OCI-LY1 (cell line): Measurements from ENCODE around the gene AACS.

Source experiments
- H2AFZ ChIP-seq: fragments of 200-600 bp; sonication (generic), shearing (Covaris generic); 2 replicates; pipeline ENCODE4 v1.6.0; 2014; ENCODE audit warnings: antibody characterized with exemption, mild to moderate bottlenecking, low read length
- H3F3A ChIP-seq: fragments of 200-600 bp; sonication (generic), shearing (Covaris generic); 2 replicates; pipeline ENCODE4 v1.6.0; 2014; ENCODE audit warnings: mild to moderate bottlenecking, antibody characterized with exemption, low read length, moderate library complexity; ENCODE audit not compliant: insufficient read depth
- H3K27ac ChIP-seq: fragments of 200-600 bp; sonication (generic); 2 replicates; pipeline ENCODE4 v1.5.1; 2014; ENCODE audit warnings: low read length, mixed run types, mild to moderate bottlenecking, low read depth; ENCODE audit not compliant: poor library complexity, severe bottlenecking
- H3K27me3 ChIP-seq: fragments of 200-600 bp; sonication (generic); 2 replicates; pipeline ENCODE4 v1.6.0; 2014; ENCODE audit warnings: antibody characterized with exemption, mild to moderate bottlenecking, low read length, moderate library complexity; ENCODE audit not compliant: insufficient read depth
- H3K36me3 ChIP-seq: fragments of 200-600 bp; sonication (generic); 2 replicates; pipeline ENCODE4 v1.6.1; 2014; ENCODE audit warnings: mild to moderate bottlenecking, antibody characterized with exemption, low read length, moderate library complexity, mixed read lengths; ENCODE audit not compliant: insufficient read depth
- H3K4me1 ChIP-seq: fragments of 200-600 bp; sonication (generic); 2 replicates; pipeline ENCODE4 v1.5.1; 2014; ENCODE audit warnings: mild to moderate bottlenecking, low read length, moderate library complexity; ENCODE audit not compliant: insufficient read depth, severe bottlenecking
- H3K4me2 ChIP-seq: fragments of 200-600 bp; sonication (generic), shearing (Covaris generic); 2 replicates; pipeline ENCODE4 v1.6.1; 2014; ENCODE audit warnings: low read length
- H3K4me3 ChIP-seq: fragments of 200-600 bp; sonication (generic); 2 replicates; pipeline ENCODE4 v1.5.1; 2014; ENCODE audit warnings: low read length, low read depth, mild to moderate bottlenecking, mixed read lengths; ENCODE audit not compliant: poor library complexity, severe bottlenecking
- H3K79me2 ChIP-seq: fragments of 200-600 bp; shearing (Covaris generic); 2 replicates; pipeline ENCODE4 v1.6.1; 2016; ENCODE audit warnings: mixed run types, low read length, mixed read lengths; ENCODE audit not compliant: insufficient read depth
- H3K9ac ChIP-seq: fragments of 200-600 bp; sonication (generic), shearing (Covaris generic); 2 replicates; pipeline ENCODE4 v1.6.1; 2014; ENCODE audit warnings: mild to moderate bottlenecking, low read length, mixed read lengths
- H3K9me2 ChIP-seq: fragments of 200-600 bp; sonication (generic), shearing (Covaris generic); 2 replicates; pipeline ENCODE4 v1.6.1; 2014; ENCODE audit warnings: low read depth, mild to moderate bottlenecking, low read length, mixed read lengths
- H3K9me3 ChIP-seq: fragments of 200-600 bp; shearing (Covaris generic); 2 replicates; pipeline ENCODE4 v1.6.1; 2014; ENCODE audit warnings: low read length, mixed read lengths
- H4K20me1 ChIP-seq: fragments of 200-600 bp; sonication (generic), shearing (Covaris generic); 2 replicates; pipeline ENCODE4 v1.6.0; 2016; ENCODE audit warnings: mild to moderate bottlenecking, low read length; ENCODE audit not compliant: insufficient read depth
- CTCF ChIP-seq: fragments of 200-600 bp; sonication (generic), shearing (Covaris generic); IDR thresholded peaks from 2 replicates; pipeline ENCODE4 v1.5.1; 2017; ENCODE audit warnings: mild to moderate bottlenecking, antibody characterized with exemption, low read length, moderate library complexity, mixed read lengths
- EZH2 ChIP-seq: fragments of 200-600 bp; sonication (generic), shearing (Covaris generic); IDR thresholded peaks from 2 replicates; pipeline ENCODE4 v1.8.0; 2017; ENCODE audit warnings: borderline replicate concordance, mixed run types, mild to moderate bottlenecking, antibody characterized with exemption, low read length, moderate library complexity, mixed read lengths

Gene AACS

GRCh38 chr12:125023065-125023464 is 42.2 kb upstream of the AACS start:
- Histone ChIP-seq H3K9me2 (no peaks in the 10 kb centered on the region), H3K79me2 (no peaks in the 10 kb centered on the region), H4K20me1 (no peaks in the 10 kb centered on the region)

GRCh38 chr12:125024949-125025563 is 40.2 kb upstream of the AACS start:
- Histone ChIP-seq H3K4me1 (no peaks in the 10 kb centered on the region), H3K27ac (no peak overlapping the region), H3K36me3 (peaks cover 75% of the 10 kb centered on the region), H3K9me2 (no peaks in the 10 kb centered on the region), H3K9ac (no peak overlapping the region), H3K79me2 (no peaks in the 10 kb centered on the region), H3K9me3 (no peaks in the 10 kb centered on the region), H3K4me3 (no peak overlapping the region), H3F3A (no peaks in the 10 kb centered on the region), H3K4me2 (no peak overlapping the region), H3K27me3 (no peaks in the 10 kb centered on the region), H4K20me1 (no peaks in the 10 kb centered on the region), H2AFZ (no peak overlapping the region)
- TF ChIP-seq CTCF = no peak
- TF ChIP-seq EZH2 = no peak

More at GRCh38 chr12:125023065-125023464, 42.2 kb upstream of the AACS start:
- no peak overlapping the region for H3K4me2 ChIP-seq
- no peak overlapping the region for H2AFZ ChIP-seq
- no peak overlapping the region for H3K27ac ChIP-seq
- peaks cover 77% of the 10 kb centered on the region for H3K36me3 ChIP-seq
- no peaks in the 10 kb centered on the region for H3K9me3 ChIP-seq
- H3K4me1 ChIP-seq = no peaks in the 10 kb centered on the region
- TF ChIP-seq CTCF = no peak
- TF ChIP-seq EZH2 = no peak
- H3F3A ChIP-seq = no peaks in the 10 kb centered on the region
- H3K4me3 ChIP-seq = no peak overlapping the region
- H3K27me3 ChIP-seq = no peaks in the 10 kb centered on the region
- H3K9ac ChIP-seq = no peak overlapping the region

- Histone ChIP-seq H3K27ac (no peak overlapping the region), H2AFZ (no peak overlapping the region), H3K9me2 (no peaks in the 10 kb centered on the region), H3K9ac (no peak overlapping the region), H3K4me2 (no peak overlapping the region), H4K20me1 (no peaks in the 10 kb centered on the region), H3K4me3 (no peak overlapping the region), H3K27me3 (no peaks in the 10 kb centered on the region), H3K36me3 (peaks cover 76% of the 10 kb centered on the region), H3F3A (no peaks in the 10 kb centered on the region), H3K9me3 (no peaks in the 10 kb centered on the region), H3K4me1 (no peaks in the 10 kb centered on the region), H3K79me2 (no peaks in the 10 kb centered on the region)
- TF ChIP-seq EZH2 = no peak
- no peak for TF ChIP-seq CTCF
These were observed 39.5 kb upstream of the AACS start for GRCh38 chr12:125025606-125026235.
